GM12892 (cell line): Measurements from ENCODE around the gene S1PR1.
"Not testable (repeated sequence)": the region's sequence is repeated elsewhere in the genome, so short reads cannot be mapped to it uniquely, and the experiment has no call there.

Experiments used
- POLR2AphosphoS5 ChIP-seq: IDR thresholded peaks from 2 replicates; pipeline ENCODE4 v1.6.1; 2011; ENCODE audit warnings: low read depth, low read length, control low read depth
- TAF1 ChIP-seq: IDR thresholded peaks from 2 replicates; pipeline ENCODE4 v1.6.1; 2011; ENCODE audit warnings: low read depth, mild to moderate bottlenecking, control low read depth, low read length, borderline replicate concordance

DNA sequence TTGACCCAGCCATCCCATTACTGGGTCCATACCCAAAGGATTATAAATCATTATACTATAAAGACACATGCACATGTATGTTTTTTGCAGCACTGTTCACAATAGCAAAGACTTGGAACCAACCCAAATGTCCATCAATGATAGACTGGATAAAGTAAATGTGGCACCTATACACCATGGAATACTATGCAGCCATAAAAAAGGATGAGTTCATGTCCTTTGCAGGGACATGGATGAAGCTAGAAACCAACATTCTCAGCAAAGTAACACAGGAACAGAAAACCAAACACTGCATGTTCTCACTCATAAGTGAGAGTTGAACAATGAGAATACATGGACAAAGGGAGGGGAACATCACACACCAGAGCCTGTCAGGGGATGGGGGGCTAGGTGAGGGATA lies 47.9 kb upstream of the S1PR1 start:
- not testable (repeated sequence) for TF ChIP-seq POLR2AphosphoS5, TAF1
